Measurements from ENCODE around the gene GRM7.

GRCh38 chr3:7615043-7615442 is 754.1 kb downstream of the GRM7 start:
- TF ChIP-seq GATA2 (IDR thresholded peaks at IDR 0.05; ENCODE audit: low read depth, low read length) (no peak), GATA3 (IDR thresholded peaks at IDR 0.05; ENCODE audit: low read depth, low read length) (no peak)

Data from SH-SY5Y (cell line).